GM18511 (cell line): ENCODE measurements around the gene SLC25A10.
"Not testable (repeated sequence)": the region's sequence is repeated elsewhere in the genome, so short reads cannot be mapped to it uniquely, and the experiment has no call there.

Source experiments
- ATAC-seq: cut with Tn5 transposase; IDR thresholded peaks from one replicate; pipeline ENCODE4 v1.9.1; 2021; ENCODE audit warnings: mild to moderate bottlenecking, moderate library complexity; ENCODE audit not compliant: unreplicated experiment

The SLC25A10 gene

DNA sequence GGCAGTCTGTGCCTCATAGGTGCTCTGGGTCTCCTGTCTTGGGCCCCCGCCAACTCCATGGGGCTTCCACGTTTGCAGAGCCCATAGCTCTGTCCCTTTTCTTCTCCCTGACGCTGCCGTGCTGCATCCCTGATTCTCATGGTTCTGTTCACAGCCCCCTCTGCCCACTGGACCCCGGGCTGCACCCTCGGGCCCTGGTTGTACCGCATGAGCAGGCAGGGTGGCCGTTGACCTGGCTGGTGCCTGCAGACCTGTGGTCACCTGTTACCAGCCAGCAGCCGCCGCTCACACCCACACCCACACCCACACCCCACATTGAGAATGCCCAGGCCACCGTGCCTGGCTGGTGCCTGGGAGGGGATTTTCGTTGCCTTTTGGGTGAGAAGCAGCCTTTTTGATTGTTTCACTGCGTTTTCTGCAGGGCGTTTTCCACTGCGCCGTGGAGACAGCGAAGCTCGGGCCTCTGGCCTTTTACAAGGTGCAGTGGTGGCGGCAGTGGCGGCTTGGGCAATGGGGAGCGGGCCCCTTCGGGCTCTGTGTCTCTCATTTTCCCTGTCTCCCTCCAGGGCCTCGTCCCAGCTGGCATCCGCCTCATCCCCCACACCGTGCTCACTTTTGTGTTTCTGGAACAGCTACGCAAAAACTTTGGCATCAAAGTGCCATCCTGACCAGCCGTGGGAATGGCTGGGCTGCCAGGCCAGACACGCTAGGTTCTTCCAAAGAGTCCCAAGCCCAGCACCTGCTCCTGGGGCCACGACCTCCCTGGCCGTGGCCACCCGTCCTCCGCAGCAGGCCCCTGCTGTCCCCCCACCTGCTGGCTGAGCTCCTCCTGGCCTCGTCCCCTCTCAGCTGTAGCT lies 7.6 kb downstream of the SLC25A10 start:
- ATAC-seq: no peak

GRCh38 chr17:81720267-81721071 lies 8.4 kb downstream of the SLC25A10 start:
- no peak for ATAC-seq

DNA sequence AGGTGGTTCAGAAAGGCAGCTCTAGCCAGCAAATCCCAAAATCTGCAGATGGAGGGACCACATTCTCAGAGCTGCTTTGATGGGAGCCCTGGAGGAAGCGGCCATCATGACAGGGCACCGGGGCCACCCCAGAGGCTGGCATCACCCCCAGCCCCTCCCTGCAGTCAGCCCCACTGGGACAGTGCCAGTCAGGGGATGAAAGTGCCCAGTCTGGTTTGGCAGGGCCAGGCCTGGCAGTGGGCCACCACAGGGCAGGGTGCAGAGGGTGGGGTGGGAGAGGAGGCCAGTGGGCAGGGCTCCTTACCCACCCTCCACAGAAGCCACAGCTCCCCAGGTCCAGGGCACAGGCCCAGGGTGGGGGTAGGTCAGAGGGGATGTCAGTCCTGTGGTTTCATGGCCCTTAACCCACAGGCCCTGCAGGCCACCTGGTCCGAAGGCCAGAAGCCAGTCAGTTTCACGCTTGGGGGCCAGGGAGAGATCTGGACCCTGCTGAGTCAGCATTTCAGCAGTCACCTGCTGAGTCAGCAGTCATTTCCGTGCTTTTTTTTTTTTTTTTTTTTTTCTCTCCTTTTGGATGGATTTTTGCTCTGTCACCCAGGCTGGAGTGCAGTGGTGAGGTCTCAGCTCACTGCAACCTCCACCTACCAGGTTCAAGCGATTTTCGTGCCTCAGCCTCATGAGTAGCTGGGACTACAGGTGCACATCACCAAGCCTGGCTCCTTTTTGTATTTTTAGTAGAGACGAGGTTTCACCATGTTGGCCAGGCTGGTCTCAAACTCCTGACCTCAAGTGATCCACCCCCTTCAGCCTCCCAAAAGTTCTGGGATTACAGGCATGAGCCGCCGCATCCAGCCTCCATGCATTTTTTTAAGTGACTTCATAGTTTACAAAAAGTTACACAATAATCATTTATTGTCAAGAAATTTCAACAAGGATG lies 10.4 kb downstream of the SLC25A10 start:
- no peak for ATAC-seq

- no peak for ATAC-seq
Measured at GRCh38 chr17:81723651-81724209, 11.6 kb downstream of the SLC25A10 start.

- no peak for ATAC-seq
Measured at GRCh38 chr17:81725439-81725838, 13.4 kb downstream of the SLC25A10 start.

- no peak for ATAC-seq
Measured at GRCh38 chr17:81726004-81726403, 13.9 kb downstream of the SLC25A10 start.

- ATAC-seq: no peak
Measured at GRCh38 chr17:81727324-81728031, 15.4 kb downstream of the SLC25A10 start.

DNA sequence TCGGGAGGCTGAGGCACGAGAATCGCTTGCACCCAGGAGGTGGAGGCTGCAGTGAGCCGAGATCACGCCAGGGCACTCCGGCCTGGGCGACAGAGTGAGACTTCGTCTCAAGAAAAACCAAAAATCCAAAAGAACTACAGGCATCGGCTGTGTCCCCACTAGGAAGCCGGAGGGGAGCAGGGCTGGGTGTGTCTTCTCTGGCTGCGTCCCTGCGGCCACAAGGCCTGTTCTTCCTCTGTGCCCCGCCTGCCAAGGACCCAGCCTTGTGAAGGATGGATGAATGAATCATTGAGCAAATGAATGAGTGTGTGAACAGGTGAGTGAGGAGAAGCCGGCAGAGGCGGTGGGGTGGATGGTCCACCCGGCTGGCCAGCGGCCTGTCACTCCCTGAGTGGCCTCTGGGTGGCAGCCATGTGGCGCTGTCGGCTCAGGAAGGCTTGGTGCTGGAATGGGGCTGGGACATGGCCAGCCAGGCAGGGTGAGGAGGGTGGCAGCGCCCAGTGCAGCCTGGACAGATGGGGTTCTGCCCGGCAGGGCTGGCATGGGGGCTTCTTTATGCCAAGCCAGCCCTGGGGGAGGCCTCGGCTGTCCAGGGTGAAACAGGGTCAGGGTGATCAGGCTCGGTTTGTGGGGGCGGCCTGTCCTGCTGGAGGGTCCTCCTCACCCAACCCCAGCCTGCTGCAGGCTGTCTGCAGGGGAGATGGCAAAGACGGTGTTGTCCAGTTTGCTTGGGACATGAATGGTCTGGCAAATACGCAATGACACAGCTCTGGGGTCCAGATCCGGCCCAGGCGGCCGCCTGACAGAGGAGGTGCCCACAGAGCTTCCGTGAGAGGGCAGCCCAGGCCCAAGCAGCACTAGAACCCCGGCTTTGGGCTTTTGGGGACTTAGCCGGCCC lies 21.7 kb downstream of the SLC25A10 start:
- ATAC-seq: peak; percentile 54

- ATAC-seq: no peak
Measured at GRCh38 chr17:81734405-81735263, 22.6 kb downstream of the SLC25A10 start.

DNA sequence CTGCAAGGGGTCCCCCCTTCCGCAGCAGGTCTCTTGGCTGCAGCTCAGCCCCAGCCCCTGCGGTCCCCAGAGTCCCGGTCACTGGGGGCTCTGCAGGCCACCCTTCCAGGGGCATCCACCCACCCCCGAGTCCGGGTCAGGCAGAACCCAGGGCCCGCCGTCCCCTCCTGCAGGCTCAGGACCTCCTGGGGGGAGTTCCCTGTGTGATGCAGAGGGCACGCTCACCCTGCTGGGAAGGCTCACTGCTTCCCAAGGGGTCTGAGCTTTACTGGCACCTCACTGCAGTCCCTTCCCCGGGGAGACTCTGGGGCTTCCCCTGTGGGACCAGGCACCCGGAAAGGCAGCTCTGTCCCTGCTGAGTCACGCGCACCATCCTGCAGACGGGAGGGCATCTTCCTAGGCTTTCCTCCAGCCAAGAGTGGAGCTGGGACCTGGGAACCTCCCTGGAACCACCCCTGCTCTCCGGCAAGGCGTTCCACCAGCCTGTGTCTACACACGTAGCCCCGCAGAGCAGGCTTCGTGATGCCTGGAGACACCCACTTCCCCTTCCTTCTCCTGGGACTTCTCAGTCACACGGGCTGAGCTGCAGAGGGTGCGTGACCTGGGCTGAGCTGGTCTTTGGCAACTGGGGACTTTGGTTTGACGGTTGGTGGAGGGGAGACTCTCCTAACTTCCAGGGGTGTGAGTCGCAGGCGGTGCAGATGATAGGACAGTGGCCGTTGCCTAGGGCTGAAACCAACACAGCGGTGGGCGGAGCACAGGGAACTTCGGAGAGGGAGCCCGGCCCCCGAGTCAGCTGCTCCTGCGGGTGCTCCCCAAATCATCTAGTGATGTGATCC lies 23.4 kb downstream of the SLC25A10 start:
- no peak for ATAC-seq

- ATAC-seq: no peak
Measured at GRCh38 chr17:81737947-81738800, 26.1 kb downstream of the SLC25A10 start.

DNA sequence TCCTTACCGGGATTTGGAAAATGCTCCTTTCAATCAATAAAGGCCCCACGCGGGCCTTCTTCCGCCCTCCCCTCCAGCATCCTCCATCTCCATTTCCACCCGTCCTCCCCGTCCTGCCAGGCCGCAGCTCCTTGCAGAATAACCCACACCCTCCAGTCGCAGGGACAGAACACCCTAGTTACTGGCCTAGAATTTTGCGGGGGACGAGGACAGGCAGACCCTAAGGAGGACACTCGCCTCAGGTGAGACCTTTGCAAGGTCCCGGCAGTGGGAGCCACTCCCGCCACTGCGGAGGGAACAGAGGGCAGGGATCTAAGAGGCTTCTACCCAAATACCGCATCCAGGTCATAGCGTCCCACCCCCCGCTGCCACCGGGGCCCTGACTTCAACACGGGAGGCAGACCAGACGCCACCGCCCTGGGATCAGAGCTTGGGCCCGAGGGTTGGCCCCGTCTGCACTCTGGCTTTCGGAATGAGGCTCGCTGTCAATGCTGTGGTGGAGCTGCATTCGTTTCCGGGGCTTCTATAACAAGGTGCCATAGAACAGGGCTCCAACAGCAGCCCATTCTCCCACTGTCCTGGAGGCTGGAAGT lies 26.8 kb downstream of the SLC25A10 start:
- ATAC-seq: no peak

- ATAC-seq: not testable (repeated sequence)
Measured at GRCh38 chr17:81739593-81739992, 27.5 kb downstream of the SLC25A10 start.

DNA sequence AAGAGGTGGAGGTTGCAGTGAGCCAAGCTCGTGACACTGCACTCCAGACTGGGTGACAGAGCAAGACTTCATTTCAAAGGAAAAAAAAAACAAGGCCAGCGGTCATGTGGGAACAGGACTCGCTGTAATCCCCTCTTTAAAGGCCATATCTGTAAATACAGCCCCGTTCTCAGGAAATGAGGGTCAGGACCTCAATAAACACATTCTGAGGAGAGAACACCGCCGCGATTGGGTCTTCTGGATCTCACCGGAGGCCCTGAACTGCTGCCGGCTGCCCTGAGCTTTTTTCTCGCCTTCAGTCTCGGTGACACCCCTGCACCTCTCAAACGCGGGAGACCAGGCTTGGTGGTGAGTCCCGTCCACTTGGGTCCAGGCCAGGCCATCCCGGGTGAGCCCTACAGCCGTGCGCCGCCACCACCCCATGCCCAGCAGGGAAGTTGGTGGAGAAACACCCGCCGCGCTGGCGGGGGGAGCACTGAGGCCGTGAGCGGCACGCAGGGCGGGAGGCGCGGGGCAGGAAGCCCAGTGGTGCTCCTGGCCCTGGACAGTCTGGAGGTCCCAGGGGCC lies 28.4 kb downstream of the SLC25A10 start:
- ATAC-seq: no peak

DNA sequence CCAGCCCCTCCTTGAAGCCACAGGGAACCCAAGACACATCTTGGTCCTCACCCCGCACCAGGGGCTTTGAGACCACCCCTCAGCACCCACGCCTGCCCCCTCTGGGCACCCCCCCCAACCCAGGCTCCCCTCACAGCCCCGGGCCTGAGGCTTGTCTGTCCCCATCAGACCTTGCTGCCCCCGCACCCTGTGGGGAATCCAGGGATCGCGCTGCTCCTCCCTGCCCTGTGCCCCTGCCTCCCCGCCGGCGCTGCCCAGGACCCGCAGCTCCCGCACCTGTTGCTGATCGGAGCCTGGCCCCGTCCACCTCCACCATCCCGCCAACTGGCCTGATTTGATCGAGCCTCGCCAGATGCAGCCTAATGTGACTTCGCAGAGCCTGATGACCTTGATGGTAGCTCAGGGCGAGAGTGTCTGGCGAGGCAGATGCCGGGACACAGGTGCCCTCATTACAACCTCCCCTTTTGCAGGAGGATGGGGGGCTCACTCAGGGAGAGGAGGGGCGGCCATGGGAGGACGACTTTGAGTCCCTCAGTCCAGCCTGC lies 29.0 kb downstream of the SLC25A10 start:
- no peak for ATAC-seq
